ENCODE data around the gene TDRD10. TPM values are rescaled to one million over a fixed set of nuclear protein-coding genes. Genes with fewer than 3 reads are reported as not detected.
A peak's percentile ranks its signal among the peaks of the same experiment; 100 is the strongest.

TDRD10 gene
- total RNA-seq (under 0.01 TPM in 1 of 2 replicates, not detected in the other), polyA plus RNA-seq (not detected in 2 replicates), polyA minus RNA-seq (ENCODE audit: low replicate concordance) (not detected in 2 replicates)
- polyA plus RNA-seq (2012) = not detected in 2 replicates

- no peak within 1 kb of the TSS for H3K9ac ChIP-seq (ENCODE audit: insufficient read depth, low read length)
- DNase-seq (ENCODE audit: low read depth in 2 of 2) = no peak
- no peak within 1 kb of the TSS for H2AFZ ChIP-seq (ENCODE audit: low read length)
- no peaks in the 10 kb centered on the region for H3K36me3 ChIP-seq (ENCODE audit: control insufficient read depth, insufficient read depth, low read length)
- H4K20me1 ChIP-seq (ENCODE audit: control insufficient read depth, extremely low read depth, insufficient read depth, low read length) = no peaks in the 10 kb centered on the region
- H3K4me3 ChIP-seq (replicated peaks in 1 of 4; ENCODE audit: control extremely low read depth in 1 of 4, insufficient read depth in 1 of 4, low read depth in 3 of 4, low read length in 4 of 4) = peak within 1 kb of the TSS in 1 of 4 experiments; percentile 14
- no peaks in the 10 kb centered on the region for H3K79me2 ChIP-seq (ENCODE audit: control insufficient read depth, insufficient read depth, low read length)
- H3K4me1 ChIP-seq (ENCODE audit: control insufficient read depth, extremely low read depth, insufficient read depth, low read length) = no peaks in the 10 kb centered on the region
- TF ChIP-seq, protein P1, sequence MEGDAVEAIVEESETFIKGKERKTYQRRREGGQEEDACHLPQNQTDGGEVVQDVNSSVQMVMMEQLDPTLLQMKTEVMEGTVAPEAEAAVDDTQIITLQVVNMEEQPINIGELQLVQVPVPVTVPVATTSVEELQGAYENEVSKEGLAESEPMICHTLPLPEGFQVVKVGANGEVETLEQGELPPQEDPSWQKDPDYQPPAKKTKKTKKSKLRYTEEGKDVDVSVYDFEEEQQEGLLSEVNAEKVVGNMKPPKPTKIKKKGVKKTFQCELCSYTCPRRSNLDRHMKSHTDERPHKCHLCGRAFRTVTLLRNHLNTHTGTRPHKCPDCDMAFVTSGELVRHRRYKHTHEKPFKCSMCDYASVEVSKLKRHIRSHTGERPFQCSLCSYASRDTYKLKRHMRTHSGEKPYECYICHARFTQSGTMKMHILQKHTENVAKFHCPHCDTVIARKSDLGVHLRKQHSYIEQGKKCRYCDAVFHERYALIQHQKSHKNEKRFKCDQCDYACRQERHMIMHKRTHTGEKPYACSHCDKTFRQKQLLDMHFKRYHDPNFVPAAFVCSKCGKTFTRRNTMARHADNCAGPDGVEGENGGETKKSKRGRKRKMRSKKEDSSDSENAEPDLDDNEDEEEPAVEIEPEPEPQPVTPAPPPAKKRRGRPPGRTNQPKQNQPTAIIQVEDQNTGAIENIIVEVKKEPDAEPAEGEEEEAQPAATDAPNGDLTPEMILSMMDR (conservative IDR thresholded peaks at IDR 0.05 in 1 of 2, IDR thresholded peaks at IDR 0.05 in 1 of 2; ENCODE audit: low read depth in 1 of 2, low read length in 2 of 2) = no peak
- peak; percentile 82 for TF ChIP-seq EZH2 (IDR thresholded peaks at IDR 0.05; ENCODE audit: low read length, missing control alignments)
- no peak within 1 kb of the TSS for H3K27ac ChIP-seq (ENCODE audit: insufficient read depth, low read length)
- no peak within 1 kb of the TSS for H3K4me2 ChIP-seq (ENCODE audit: extremely low read depth, insufficient read depth, low read length)
- H3K9me3 ChIP-seq (ENCODE audit: control insufficient read depth, insufficient read depth, low read depth, low read length) = no peaks in the 10 kb centered on the region
- H3K27me3 ChIP-seq (ENCODE audit: control insufficient read depth, insufficient read depth, low read length) = peaks cover 60% of the 10 kb centered on the region
Measured at GRCh38 chr1:154502066-154502743, at the start of gene TDRD10, which contains the start of gene SHE. Gene TDRD10, plus strand, starts transcription at chr1:154502219. Its CDS starts 4,685 bp downstream, at chr1:154506904. Gene SHE, minus strand, starts transcription at chr1:154502412. Its CDS starts 386 bp downstream, at chr1:154502026.

- no peak overlapping the region for H3K9ac ChIP-seq (ENCODE audit: insufficient read depth, low read length)
- no peaks in the 10 kb centered on the region for H3K9me3 ChIP-seq (ENCODE audit: control insufficient read depth, insufficient read depth, low read depth, low read length)
- no peaks in the 10 kb centered on the region for H3K79me2 ChIP-seq (ENCODE audit: control insufficient read depth, insufficient read depth, low read length)
- H3K4me2 ChIP-seq (ENCODE audit: extremely low read depth, insufficient read depth, low read length) = peak overlapping the region; percentile 4
- peak overlapping the region; percentile 8 for H3K27ac ChIP-seq (ENCODE audit: insufficient read depth, low read length)
- no peak overlapping the region for H3K4me3 ChIP-seq (replicated peaks in 1 of 4; ENCODE audit: control extremely low read depth in 1 of 4, insufficient read depth in 1 of 4, low read depth in 3 of 4, low read length in 4 of 4)
- H2AFZ ChIP-seq (ENCODE audit: low read length) = no peak overlapping the region
- no peaks in the 10 kb centered on the region for H4K20me1 ChIP-seq (ENCODE audit: control insufficient read depth, extremely low read depth, insufficient read depth, low read length)
- DNase-seq (ENCODE audit: low read depth in 2 of 2) = no peak
- H3K27me3 ChIP-seq (ENCODE audit: control insufficient read depth, insufficient read depth, low read length) = no peaks in the 10 kb centered on the region
- peaks cover 8% of the 10 kb centered on the region for H3K4me1 ChIP-seq (ENCODE audit: control insufficient read depth, extremely low read depth, insufficient read depth, low read length)
- H3K36me3 ChIP-seq (ENCODE audit: control insufficient read depth, insufficient read depth, low read length) = peaks cover 7% of the 10 kb centered on the region
- no peak for TF ChIP-seq EZH2 (IDR thresholded peaks at IDR 0.05; ENCODE audit: low read length, missing control alignments)
- TF ChIP-seq, protein P1 (conservative IDR thresholded peaks at IDR 0.05 in 1 of 2, IDR thresholded peaks at IDR 0.05 in 1 of 2; ENCODE audit: low read depth in 1 of 2, low read length in 2 of 2) = no peak
Measured at GRCh38 chr1:154453161-154453560, 48.9 kb upstream of the TDRD10 start.

DNA sequence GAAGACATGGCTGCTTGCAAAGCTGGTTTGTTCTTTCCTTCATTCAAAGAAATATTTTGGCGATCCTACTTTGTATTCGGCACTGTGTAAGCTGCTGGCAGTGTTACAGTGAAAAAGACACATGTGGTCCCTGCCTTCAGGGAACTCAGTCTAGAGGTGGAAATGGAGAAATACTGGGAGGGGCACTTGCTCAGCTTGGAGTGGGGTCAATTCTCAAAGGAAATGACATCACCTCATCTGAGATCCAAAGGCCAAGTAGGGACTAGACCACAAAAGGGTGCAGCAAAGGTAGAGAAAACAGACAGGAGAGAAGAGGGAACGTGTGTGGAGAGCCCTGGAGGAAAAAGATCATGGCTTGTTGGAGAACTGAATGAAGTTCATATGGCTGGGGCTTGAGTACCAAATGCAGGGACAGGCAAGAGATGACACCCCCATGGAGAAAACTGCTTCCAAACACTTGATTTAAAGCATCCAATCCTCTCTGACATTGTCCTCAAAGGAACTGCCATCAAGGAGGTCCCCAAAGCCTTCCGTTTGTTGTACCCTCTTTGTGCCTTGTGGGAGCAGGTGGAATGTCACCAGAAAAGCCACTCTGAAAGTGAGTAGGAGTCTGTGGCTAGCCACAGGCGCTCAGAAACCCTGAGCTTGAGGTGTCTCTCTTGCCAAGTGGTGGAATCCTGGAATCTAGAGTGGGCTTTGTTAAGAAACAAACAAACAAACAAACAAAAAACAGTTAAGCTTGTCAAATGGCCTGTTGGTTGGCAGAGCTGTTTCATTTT is 48.3 kb upstream of the TDRD10 start:
- Histone ChIP-seq H3K27me3 (ENCODE audit: control insufficient read depth, insufficient read depth, low read length) (no peaks in the 10 kb centered on the region), H3K36me3 (ENCODE audit: control insufficient read depth, insufficient read depth, low read length) (peaks cover 5% of the 10 kb centered on the region), H3K27ac (ENCODE audit: insufficient read depth, low read length) (peak overlapping the region; percentile 8), H4K20me1 (ENCODE audit: control insufficient read depth, extremely low read depth, insufficient read depth, low read length) (no peaks in the 10 kb centered on the region), H3K9me3 (ENCODE audit: control insufficient read depth, insufficient read depth, low read depth, low read length) (no peaks in the 10 kb centered on the region), H3K4me1 (ENCODE audit: control insufficient read depth, extremely low read depth, insufficient read depth, low read length) (peaks cover 5% of the 10 kb centered on the region), H3K79me2 (ENCODE audit: control insufficient read depth, insufficient read depth, low read length) (no peaks in the 10 kb centered on the region), H3K4me2 (ENCODE audit: extremely low read depth, insufficient read depth, low read length) (peak overlapping the region; percentile 4), H3K4me3 (replicated peaks in 1 of 4; ENCODE audit: control extremely low read depth in 1 of 4, insufficient read depth in 1 of 4, low read depth in 3 of 4, low read length in 4 of 4) (no peak overlapping the region), H2AFZ (ENCODE audit: low read length) (no peak overlapping the region), H3K9ac (ENCODE audit: insufficient read depth, low read length) (no peak overlapping the region)
- DNase-seq (ENCODE audit: low read depth in 2 of 2) = peak; percentile 73 to 74
- TF ChIP-seq, protein P1 (conservative IDR thresholded peaks at IDR 0.05 in 1 of 2, IDR thresholded peaks at IDR 0.05 in 1 of 2; ENCODE audit: low read depth in 1 of 2, low read length in 2 of 2) = no peak
- no peak for TF ChIP-seq EZH2 (IDR thresholded peaks at IDR 0.05; ENCODE audit: low read length, missing control alignments)

Measured in fibroblast of lung (primary cell).